Upper lobe of right lung (tissue), 1 donor: ENCODE data around the gene RPRD1B. TPM values are rescaled to one million over a fixed set of nuclear protein-coding genes. Genes with fewer than 3 reads are reported as not detected.
A peak's percentile ranks its signal among the peaks of the same experiment; 100 is the strongest.

Experiments
- ATAC-seq: fragments of 200-7000 bp; cut with Tn5 transposase; one replicate; pipeline ENCODE4 v1.9.1; 2020; ENCODE audit warnings: mild to moderate bottlenecking, moderate library complexity
- DNase-seq: peaks from one replicate; pipeline ENCODE4 v3.0.0-alpha.2; 2020
- H3K27ac ChIP-seq: fragments of 200-600 bp; one replicate; pipeline ENCODE4 v1.8.0; 2022
- H3K27me3 ChIP-seq: fragments of 200-600 bp; one replicate; pipeline ENCODE4 v1.8.0; 2022; ENCODE audit warnings: mild to moderate bottlenecking
- H3K36me3 ChIP-seq: fragments of 200-600 bp; one replicate; pipeline ENCODE4 v1.8.0; 2022
- H3K4me1 ChIP-seq: fragments of 200-600 bp; one replicate; pipeline ENCODE4 v1.8.0; 2022
- H3K4me3 ChIP-seq: fragments of 200-600 bp; one replicate; pipeline ENCODE4 v1.8.0; 2022; ENCODE audit warnings: mild to moderate bottlenecking
- H3K9me3 ChIP-seq: fragments of 200-600 bp; one replicate; pipeline ENCODE4 v1.8.0; 2022
- intact Hi-C: fragments of 100-400 bp; cut with DNase I; formaldehyde crosslinking; loops from one replicate; pipeline ENCODE4 v1.11.0; 2022
- total RNA-seq: library from RNA; stranded (reverse); fragmentation: NEBNext Ultra II Directional; extraction: Animal tissue kit (Norgen Biotek cat#: 25700); gene quantifications from one replicate; pipeline ENCODE4 v1.2.1, GENCODE V29; 2021
- TF ChIP-seq, protein P1 (sequence below): fragments of 200-600 bp; IDR thresholded peaks from one replicate; pipeline ENCODE4 v1.8.0; 2022; ENCODE audit warnings: antibody characterized with exemption
- donor health status: DM: no; HTN: yes; CAD: no; lungs with severe emphysema.

The RPRD1B gene
- total RNA-seq, 1 donor from 2014 or later: 33.1 TPM

DNA sequence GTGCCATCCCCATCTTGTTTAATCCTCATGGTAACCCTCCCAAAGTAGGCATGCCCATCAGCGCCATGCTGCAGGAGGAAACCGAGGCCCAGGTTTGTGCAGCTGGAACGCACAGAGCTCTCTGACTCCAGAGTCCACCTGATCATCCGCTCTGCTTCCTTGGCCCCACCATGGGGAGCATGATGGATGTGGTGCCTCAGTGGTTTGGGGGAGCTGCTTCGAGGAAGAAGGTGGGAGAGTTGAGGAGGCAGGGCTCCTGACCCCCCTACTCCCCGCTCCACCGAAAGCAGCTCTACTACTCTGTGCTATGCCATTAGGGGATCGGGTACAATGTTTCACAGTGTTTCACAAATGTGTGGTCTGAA lies 79.4 kb downstream of the RPRD1B start:
- no peak overlapping the region for H3K4me3 ChIP-seq
- no peak for ATAC-seq
- no peak for DNase-seq
- peaks cover 26% of the 10 kb centered on the region for H3K4me1 ChIP-seq
- H3K36me3 ChIP-seq: no peaks in the 10 kb centered on the region
- no peaks in the 10 kb centered on the region for H3K27me3 ChIP-seq
- H3K27ac ChIP-seq: no peak overlapping the region
- intact Hi-C loops: no loop called here
- TF ChIP-seq, protein P1, sequence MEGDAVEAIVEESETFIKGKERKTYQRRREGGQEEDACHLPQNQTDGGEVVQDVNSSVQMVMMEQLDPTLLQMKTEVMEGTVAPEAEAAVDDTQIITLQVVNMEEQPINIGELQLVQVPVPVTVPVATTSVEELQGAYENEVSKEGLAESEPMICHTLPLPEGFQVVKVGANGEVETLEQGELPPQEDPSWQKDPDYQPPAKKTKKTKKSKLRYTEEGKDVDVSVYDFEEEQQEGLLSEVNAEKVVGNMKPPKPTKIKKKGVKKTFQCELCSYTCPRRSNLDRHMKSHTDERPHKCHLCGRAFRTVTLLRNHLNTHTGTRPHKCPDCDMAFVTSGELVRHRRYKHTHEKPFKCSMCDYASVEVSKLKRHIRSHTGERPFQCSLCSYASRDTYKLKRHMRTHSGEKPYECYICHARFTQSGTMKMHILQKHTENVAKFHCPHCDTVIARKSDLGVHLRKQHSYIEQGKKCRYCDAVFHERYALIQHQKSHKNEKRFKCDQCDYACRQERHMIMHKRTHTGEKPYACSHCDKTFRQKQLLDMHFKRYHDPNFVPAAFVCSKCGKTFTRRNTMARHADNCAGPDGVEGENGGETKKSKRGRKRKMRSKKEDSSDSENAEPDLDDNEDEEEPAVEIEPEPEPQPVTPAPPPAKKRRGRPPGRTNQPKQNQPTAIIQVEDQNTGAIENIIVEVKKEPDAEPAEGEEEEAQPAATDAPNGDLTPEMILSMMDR: no peak
- no peaks in the 10 kb centered on the region for H3K9me3 ChIP-seq

DNA sequence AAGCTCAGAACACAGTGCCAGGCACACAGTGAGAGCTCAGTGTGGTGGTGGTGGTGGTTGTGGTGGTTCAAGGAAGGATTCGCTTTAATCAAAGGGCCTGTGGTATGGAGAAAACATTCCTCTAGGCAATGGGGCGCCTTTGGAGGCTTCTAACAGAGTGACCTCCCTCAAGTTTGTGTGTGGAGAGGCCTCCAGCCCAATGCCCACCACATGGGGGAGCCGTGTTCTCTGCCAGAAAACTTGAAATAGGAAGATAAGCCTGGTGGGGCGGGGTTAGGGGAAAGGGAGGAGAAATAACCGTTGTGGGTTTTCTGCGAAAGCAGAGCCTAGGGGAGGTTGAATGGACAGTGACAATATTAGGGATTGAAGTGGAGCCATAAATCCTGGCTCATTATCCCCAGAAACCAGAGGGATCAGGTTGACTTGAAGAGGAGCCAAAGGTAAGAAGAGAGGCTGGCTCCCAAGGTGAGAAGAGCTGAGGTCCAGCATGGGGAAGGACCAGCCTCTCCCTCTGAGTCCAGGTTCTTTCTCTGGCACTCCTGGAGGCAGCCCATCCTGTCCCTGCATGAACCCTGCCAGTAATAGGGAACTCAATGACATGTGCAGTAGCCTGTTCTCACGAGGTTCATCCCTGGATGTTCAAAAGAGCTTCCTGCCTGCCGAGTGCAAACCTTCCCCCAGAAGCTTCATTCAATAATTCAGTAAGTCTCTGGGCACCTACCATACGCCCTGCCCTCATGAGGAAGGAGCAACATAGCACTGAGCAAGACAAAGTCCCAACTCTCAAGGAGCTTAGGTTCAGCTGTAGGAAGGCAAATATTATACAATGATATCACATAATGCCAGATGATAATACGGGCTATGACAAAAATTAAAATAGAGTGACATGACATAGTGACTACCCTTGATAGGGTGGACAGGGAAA lies 80.1 kb downstream of the RPRD1B start:
- ATAC-seq (peak; percentile 55), DNase-seq (no peak)
- H3K27me3 ChIP-seq: no peaks in the 10 kb centered on the region
- H3K4me1 ChIP-seq: peaks cover 19% of the 10 kb centered on the region
- no peaks in the 10 kb centered on the region for H3K36me3 ChIP-seq
- TF ChIP-seq, protein P1: peak; percentile 31
- intact Hi-C loops: no loop called here
- no peak overlapping the region for H3K4me3 ChIP-seq
- H3K9me3 ChIP-seq: no peaks in the 10 kb centered on the region
- H3K27ac ChIP-seq: no peak overlapping the region

DNA sequence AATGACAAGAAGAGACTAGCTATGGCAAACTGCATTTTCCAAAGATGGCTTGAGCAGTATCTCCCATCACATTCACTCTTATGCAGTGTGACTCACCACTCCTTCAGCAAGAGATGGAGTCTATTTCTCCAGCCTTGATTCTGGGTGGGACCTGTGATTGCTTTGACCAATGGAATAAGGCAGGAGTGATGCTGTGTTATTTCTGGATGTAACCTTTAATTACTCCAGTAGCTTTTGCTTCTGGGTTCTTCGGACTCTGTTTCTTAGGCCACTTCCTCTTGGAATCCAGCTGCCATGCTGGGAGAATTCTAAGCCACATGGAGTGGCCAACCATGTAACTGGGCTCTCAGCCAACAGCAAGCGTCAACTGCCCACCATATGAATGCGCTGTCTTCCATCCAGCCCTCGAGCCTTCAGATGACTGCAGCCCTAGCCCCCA lies 80.8 kb downstream of the RPRD1B start:
- TF ChIP-seq, protein P1: no peak
- Histone ChIP-seq H3K27ac (no peak overlapping the region), H3K27me3 (no peaks in the 10 kb centered on the region), H3K36me3 (no peaks in the 10 kb centered on the region), H3K9me3 (no peaks in the 10 kb centered on the region), H3K4me1 (peaks cover 17% of the 10 kb centered on the region), H3K4me3 (no peak overlapping the region)
- intact Hi-C loops: no loop called here
- ATAC-seq (no peak), DNase-seq (no peak)

DNA sequence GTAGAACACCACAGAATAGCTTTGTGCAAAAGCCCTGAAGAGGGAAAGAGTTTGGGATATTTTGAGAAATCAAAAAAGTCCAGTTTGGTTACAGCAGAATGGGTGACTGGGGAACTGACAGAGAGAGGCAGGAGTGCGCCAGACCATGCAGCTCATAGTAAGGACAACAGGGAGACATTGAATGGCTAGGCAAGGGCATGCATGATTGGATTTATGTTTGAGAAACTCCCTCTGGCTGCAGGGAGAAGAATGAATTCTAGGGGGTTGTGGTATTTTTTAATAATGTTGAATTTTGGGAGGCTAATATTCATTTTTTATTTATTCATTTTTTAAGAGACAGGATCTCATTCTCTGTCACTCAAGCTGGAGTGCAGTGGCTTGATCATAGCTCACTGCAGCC lies 81.7 kb downstream of the RPRD1B start:
- no peak overlapping the region for H3K27ac ChIP-seq
- DNase-seq (no peak), ATAC-seq (no peak)
- TF ChIP-seq, protein P1: no peak
- intact Hi-C loops: no loop called here
- H3K9me3 ChIP-seq: no peaks in the 10 kb centered on the region
- no peaks in the 10 kb centered on the region for H3K27me3 ChIP-seq
- H3K4me3 ChIP-seq: no peak overlapping the region
- no peaks in the 10 kb centered on the region for H3K36me3 ChIP-seq
- peaks cover 8% of the 10 kb centered on the region for H3K4me1 ChIP-seq

DNA sequence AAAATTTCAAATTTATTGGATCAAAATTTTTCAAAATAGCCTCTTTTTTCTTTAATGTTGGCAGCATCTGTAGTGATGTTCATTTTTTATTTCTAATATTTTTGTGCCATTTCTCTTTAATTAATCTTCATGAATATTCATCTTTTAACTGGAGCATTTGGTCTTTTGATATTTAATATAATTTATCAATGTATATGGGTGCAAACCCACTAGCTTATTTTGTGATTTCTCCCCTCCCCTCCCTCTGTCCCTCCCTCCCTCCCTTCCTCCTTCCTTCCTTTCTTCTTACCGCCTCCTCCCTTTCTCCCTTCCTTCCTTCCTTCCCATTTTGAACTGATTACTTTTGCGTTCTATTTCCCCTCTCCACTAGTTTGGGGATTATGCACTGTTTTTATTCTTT lies 82.3 kb downstream of the RPRD1B start:
- no peak for ATAC-seq
- no peak overlapping the region for H3K4me3 ChIP-seq
- no peaks in the 10 kb centered on the region for H3K27me3 ChIP-seq
- intact Hi-C loops: no loop called here
- DNase-seq: no peak
- H3K4me1 ChIP-seq: peaks cover 1% of the 10 kb centered on the region
- TF ChIP-seq, protein P1: no peak
- H3K9me3 ChIP-seq: no peaks in the 10 kb centered on the region
- no peak overlapping the region for H3K27ac ChIP-seq
- no peaks in the 10 kb centered on the region for H3K36me3 ChIP-seq
